ENCODE data around the gene NFAM1.
A peak's percentile ranks its signal among the peaks of the same experiment; 100 is the strongest.

The NFAM1 gene

GRCh38 chr22:42380769-42381551, 51.2 kb downstream of the NFAM1 start:
- no peak for DNase-seq

GRCh38 chr22:42379966-42380537, 52.2 kb downstream of the NFAM1 start:
- no peak for DNase-seq

- DNase-seq, result no peak
Observed at GRCh38 chr22:42376711-42377554, 55.3 kb downstream of the NFAM1 start.

GRCh38 chr22:42375982-42376381, 56.2 kb downstream of the NFAM1 start:
- no peak for DNase-seq

GRCh38 chr22:42372976-42373375, 59.2 kb downstream of the NFAM1 start:
- DNase-seq, result no peak

GRCh38 chr22:42371501-42371900, 60.7 kb downstream of the NFAM1 start:
- DNase-seq, result no peak

- no peak for DNase-seq
Observed at GRCh38 chr22:42371099-42371498, 61.1 kb downstream of the NFAM1 start.

- DNase-seq, result peak; percentile 77
Observed at GRCh38 chr22:42369250-42370041, 62.8 kb downstream of the NFAM1 start.

- DNase-seq, result peak; percentile 15
Observed at GRCh38 chr22:42368379-42369249, 63.6 kb downstream of the NFAM1 start.

- DNase-seq, result no peak
Observed at GRCh38 chr22:42367980-42368378, 64.2 kb downstream of the NFAM1 start.

- DNase-seq, result no peak
Observed at GRCh38 chr22:42366806-42367581, 65.2 kb downstream of the NFAM1 start.

GRCh38 chr22:42365942-42366695, 66.1 kb downstream of the NFAM1 start:
- no peak for DNase-seq

GRCh38 chr22:42365111-42365865, 66.9 kb downstream of the NFAM1 start:
- no peak for DNase-seq

GRCh38 chr22:42364604-42365110, 67.5 kb downstream of the NFAM1 start:
- DNase-seq, result no peak

- no peak for DNase-seq
Observed at GRCh38 chr22:42363892-42364291, 68.3 kb downstream of the NFAM1 start.

GRCh38 chr22:42361523-42361922, 70.7 kb downstream of the NFAM1 start:
- no peak for DNase-seq

- DNase-seq, result no peak
Observed at GRCh38 chr22:42360348-42360747, 71.9 kb downstream of the NFAM1 start.

GRCh38 chr22:42358643-42359558, 73.3 kb downstream of the NFAM1 start:
- DNase-seq, result no peak
